K562 (cell line): Measurements from ENCODE around the gene OR56B1. TPM values are rescaled to one million over a fixed set of nuclear protein-coding genes. Genes with fewer than 3 reads are reported as not detected.

ENCODE experiments used
- ATAC-seq: fragments of 200-7000 bp; cut with Tn5 transposase; 3 replicates; pipeline ENCODE4 v1.9.1; 2020; ENCODE audit warnings: moderate library complexity
- BruUV-seq: library from RNA; stranded (reverse); fragments of 400-500 nt; replicated peaks from 2 replicates; lab custom pipeline; 2021; lab: Mats Ljungman, UMichigan
- CTCF ChIA-PET: fragments of 300-600 bp; formaldehyde crosslinking; extraction: SDS; loops from one replicate; lab custom pipeline; 2021; ENCODE audit warnings: low intra/inter-chr PET ratio; lab: Yijun Ruan, JAX
- POLR2A ChIA-PET: fragments of 300-600, 350-650 bp; sonication (Branson Sonifier 250); formaldehyde crosslinking; extraction: SDS; loops from one replicate; lab custom pipeline; 2021; ENCODE audit warnings: antibody characterized with exemption, inconsistent platforms; lab: Yijun Ruan, JAX
- DNase-seq, 4 experiments: peaks; one replicate each; pipeline versions ENCODE4 v3.0.0 to v3.0.0-alpha.2; 2011 to 2018; ENCODE audit warnings: low spot score in 3 of 4, mixed read lengths in 3 of 4; ENCODE audit errors: extremely low read depth in 1 of 4
- FAIRE-seq: peaks from 2 replicates; lab custom pipeline; 2011; peaks lifted over from hg19 to GRCh38; lab: Jason Lieb, UNC
- H2AFZ ChIP-seq: 2 replicates; pipeline ENCODE4 v1.6.0; 2011; ENCODE audit warnings: low read depth, low read length, control low read depth, inconsistent platforms
- H3K27ac ChIP-seq: fragments of 200-600 bp; 3 replicates; pipeline ENCODE4 v1.8.0; 2011; ENCODE audit warnings: low read depth, mild to moderate bottlenecking, control low read depth, inconsistent platforms, low read length, moderate library complexity, mixed read lengths; ENCODE audit errors: extremely low read depth
- H3K27me3 ChIP-seq, 2 experiments: fragments of 300-600 bp in 1 of 2; 2 replicates in 1 of 2; 3 replicates in 1 of 2; pipeline versions ENCODE4 v1.6.0 to v1.8.0; 2011; ENCODE audit warnings: inconsistent platforms in 2 of 2, low read length in 2 of 2, mild to moderate bottlenecking in 1 of 2, mixed read lengths in 1 of 2, moderate library complexity in 1 of 2; ENCODE audit not compliant: control insufficient read depth in 2 of 2, insufficient read depth in 2 of 2
- H3K36me3 ChIP-seq: fragments of 300-600 bp; 3 replicates; pipeline ENCODE4 v1.8.0; 2011; ENCODE audit warnings: mild to moderate bottlenecking, low read length, inconsistent platforms; ENCODE audit not compliant: control insufficient read depth, insufficient read depth
- H3K4me1 ChIP-seq, 2 experiments: fragments of 200-600 bp in 1 of 2; replicated peaks in 1 of 2; 2 replicates in 1 of 2; 3 replicates in 1 of 2; pipeline versions ENCODE4 v1.5.1 to v1.8.0; 2011; ENCODE audit warnings: inconsistent platforms in 2 of 2, low read length in 2 of 2, mild to moderate bottlenecking in 1 of 2, mixed read lengths in 1 of 2, moderate library complexity in 1 of 2; ENCODE audit not compliant: control insufficient read depth in 2 of 2, insufficient read depth in 2 of 2
- H3K4me2 ChIP-seq: 2 replicates; pipeline ENCODE4 v1.6.1; 2011; ENCODE audit warnings: low read length, control low read depth, inconsistent platforms, mixed read lengths; ENCODE audit not compliant: insufficient read depth
- H3K4me3 ChIP-seq: fragments of 200-600 bp; sonication (generic), shearing (Covaris generic); 2 replicates; pipeline ENCODE4 v1.5.1; 2016; ENCODE audit warnings: control low read depth, inconsistent platforms
- H3K79me2 ChIP-seq: fragments of 200-600 bp; 3 replicates; pipeline ENCODE4 v1.8.0; 2011; ENCODE audit warnings: low read length, inconsistent platforms; ENCODE audit not compliant: control insufficient read depth, insufficient read depth
- H3K9ac ChIP-seq, 2 experiments: 2 replicates each; pipeline versions ENCODE4 v1.6.0 to v1.6.1; 2011; ENCODE audit warnings: low read depth in 2 of 2, low read length in 2 of 2, control low read depth in 1 of 2, inconsistent platforms in 1 of 2, mild to moderate bottlenecking in 1 of 2, mixed read lengths in 1 of 2; ENCODE audit not compliant: insufficient read depth in 1 of 2
- H3K9me1 ChIP-seq: one replicate; pipeline ENCODE4 v1.6.0; 2011; ENCODE audit warnings: inconsistent platforms, mild to moderate bottlenecking, low read length, moderate library complexity; ENCODE audit not compliant: control insufficient read depth, insufficient read depth
- H3K9me3 ChIP-seq: replicated peaks from 2 replicates; pipeline ENCODE4 v1.5.1; 2011; ENCODE audit warnings: low read depth, low read length, inconsistent platforms; ENCODE audit not compliant: control insufficient read depth, insufficient read depth
- H4K20me1 ChIP-seq: replicated peaks from 2 replicates; pipeline ENCODE4 v1.6.1; 2011; ENCODE audit warnings: low read length, inconsistent platforms, mixed read lengths; ENCODE audit not compliant: control insufficient read depth, insufficient read depth
- BRF1 ChIP-seq: IDR thresholded peaks from 3 replicates; pipeline ENCODE4 v1.6.1; 2011; ENCODE audit warnings: borderline replicate concordance, mild to moderate bottlenecking; ENCODE audit not compliant: insufficient read length; ENCODE audit errors: extremely low read depth
- CTCF ChIP-seq, 3 experiments: IDR thresholded peaks in 2 of 3; conservative IDR thresholded peaks in 1 of 3; 2 replicates each; pipeline ENCODE4 v1.5.1; 2011 to 2012; ENCODE audit warnings: low read length in 3 of 3, mild to moderate bottlenecking in 3 of 3, control low read depth in 2 of 3, improper control_type of control experiment in 1 of 3, inconsistent platforms in 1 of 3, low read depth in 1 of 3, mixed read lengths in 1 of 3, moderate library complexity in 1 of 3; ENCODE audit not compliant: insufficient read depth in 2 of 3
- DDX20 ChIP-seq: fragments of 450-650 bp; IDR thresholded peaks from 2 replicates; pipeline ENCODE4 v1.6.1; 2016; ENCODE audit warnings: missing genetic modification characterization, low read depth, mild to moderate bottlenecking, missing compliant biosample characterization, moderate library complexity
- HDAC1 ChIP-seq, 2 experiments: fragments of 450-650 bp; IDR thresholded peaks; 2 replicates each; pipeline ENCODE4 v1.6.1; 2016 to 2017; ENCODE audit warnings: inconsistent platforms in 1 of 2, mild to moderate bottlenecking in 1 of 2, moderate library complexity in 1 of 2
- HMGXB4 ChIP-seq: sonication (generic); formaldehyde crosslinking; IDR thresholded peaks from 2 replicates; pipeline ENCODE4 v1.8.1; 2023; ENCODE audit warnings: mild to moderate bottlenecking, missing genetic modification reagents
- IFI16 ChIP-seq: fragments of 250-450 bp; sonication (Bioruptor Pico); IDR thresholded peaks from 2 replicates; pipeline ENCODE4 v2.1.2; 2022; ENCODE audit warnings: mild to moderate bottlenecking, inconsistent platforms
- PCBP2 ChIP-seq: fragments of 200-400 bp; formaldehyde crosslinking; IDR thresholded peaks from 2 replicates; pipeline ENCODE4 v1.6.1; 2018; ENCODE audit warnings: low read length, low read depth, mild to moderate bottlenecking, moderate library complexity; ENCODE audit not compliant: poor library complexity, severe bottlenecking
- PTBP1 ChIP-seq: fragments of 200-400 bp; formaldehyde crosslinking; IDR thresholded peaks from 2 replicates; pipeline ENCODE4 v1.6.1; 2017; ENCODE audit warnings: low read depth, low read length
- RBM39 ChIP-seq: fragments of 200-400 bp; formaldehyde crosslinking; optimal IDR thresholded peaks from 2 replicates; pipeline ENCODE3; 2018; ENCODE audit warnings: low read depth, low read length
- ZNF143 ChIP-seq: sonication (generic); formaldehyde crosslinking; IDR thresholded peaks from 2 replicates; pipeline ENCODE4 v1.9.0; 2022; ENCODE audit warnings: mild to moderate bottlenecking, missing genetic modification reagents
- WGBS: fragments of 100-300 bp; shearing (Covaris generic); methylation state at CpG from one replicate; pipeline ENCODE4 v1.1.6; 2016; ENCODE audit warnings: low coverage, mixed read lengths; ENCODE audit not compliant: insufficient coverage; ENCODE audit errors: missing lambda C conversion rate; 5-methylcytosine and 5-hydroxymethylcytosine counted together
- in situ Hi-C: fragments of 300-500 bp; cut with MboI; formaldehyde crosslinking; loops from 4 replicates; pipeline ENCODE4 v1.15.0; 2018; ENCODE audit warnings: inconsistent platforms, mixed read lengths
- intact Hi-C: fragments of 100-400 bp; cut with micrococcal nuclease; formaldehyde crosslinking; loops from 2 replicates; pipeline ENCODE4 v1.14.2; 2022
- polyA plus RNA-seq, 8 experiments: library from polyadenylated mRNA; depleted of rRNA in 4 of 8; stranded (reverse) in 5 of 8; unstranded in 3 of 8; fragments of >200 nt; fragmentation: Nextera tagmentation in 2 of 8; fragmentation: Illumina TruSeq in 1 of 8; extraction: Ambion mirVana in 2 of 8; extraction: Trizol in 1 of 8; gene quantifications; 2 replicates each; pipeline versions ENCODE4 v1.2.1 to v1.2.3, GENCODE V29; 2011 to 2014; ENCODE audit warnings: inconsistent platforms in 1 of 8, missing spikeins in 1 of 8
- total RNA-seq, 7 experiments: library from RNA; depleted of rRNA in 6 of 7; stranded (reverse); fragments of >200 nt in 6 of 7; fragmentation: Illumina TruSeq in 2 of 7; extraction: Trizol in 2 of 7; gene quantifications; 2 replicates each; pipeline versions ENCODE4 v1.2.1 to v1.2.3, GENCODE V29; 2011 to 2021; ENCODE audit warnings: low replicate concordance in 1 of 7

OR56B1 gene
- total and polyA plus RNA-seq, 9 of the 15 experiments (the other 6 are each of a cell fraction or from before 2014, with no cell fraction given): not detected

GRCh38 chr11:5695580-5695979 lies 40.7 kb upstream of the OR56B1 start:
- Histone ChIP-seq H3K9me1 (no peaks in the 10 kb centered on the region), H3K4me3 (no peak overlapping the region), H3K4me2 (no peak overlapping the region), H3K4me1 (peaks cover 0 to 16% of the 10 kb centered on the region in 2 experiments; a peak in 4 of 5 replicates), H2AFZ (no peak overlapping the region)
- no peak for ATAC-seq
- in situ Hi-C loops: no loop called here
- DNase-seq: no peak
- no peak for FAIRE-seq
- TF ChIP-seq BRF1: no peak
- TF ChIP-seq PTBP1: no peak
- no peak for TF ChIP-seq IFI16
- TF ChIP-seq HDAC1 (IDR thresholded peaks at IDR 0.05): no peak
- no peak for TF ChIP-seq DDX20
- no peak for TF ChIP-seq ZNF143 (CRISPR knock-in tag)
- TF ChIP-seq PCBP2: no peak
- no peak for TF ChIP-seq RBM39
- TF ChIP-seq CTCF (IDR thresholded peaks at IDR 0.05 in 2 of 3, conservative IDR thresholded peaks at IDR 0.05 in 1 of 3; ENCODE audit: insufficient read depth in 2 of 3, low read depth in 1 of 3, low read length in 3 of 3): no peak
- TF ChIP-seq HMGXB4 (CRISPR knock-in tag): no peak
- TF ChIP-seq, all 486 proteins: peak for 0
- Histone ChIP-seq H3K27ac (no peak overlapping the region), H3K9ac (no peak overlapping the region), H3K27me3 (peaks cover 0 to 4% of the 10 kb centered on the region in 2 experiments; a peak in 2 of 5 replicates), H3K36me3 (no peaks in the 10 kb centered on the region), H3K9me3 (no peaks in the 10 kb centered on the region), H4K20me1 (no peaks in the 10 kb centered on the region), H3K79me2 (no peaks in the 10 kb centered on the region)
- BruUV-seq: no TSS peak
- ChIA-PET CTCF (no interaction called here), POLR2A (interaction anchor here (0.5 to 3.4 kb wide), 2 partner anchors 12 to 480 kb away, joined by 3 to 12 read pairs; partner anchors contain the start of gene TRIM5)
- 10% methylated on average over 1 of the region's 1 CpG for WGBS
- intact Hi-C loops: no loop called here
